Dendritic cell treated with granulocyte-macrophage colony-stimulating factor and Interleukin-4, amounts not matched to agents 40 ng/mL and 50 ng/mL, for 4 days (primary cell): ENCODE measurements around the gene RNF103.

Experiments used
- H3K27ac Mint-ChIP-seq: one replicate; pipeline ENCODE4 v1.8.0; 2022; ENCODE audit warnings: mild to moderate bottlenecking, mixed read lengths
- H3K27me3 Mint-ChIP-seq: one replicate; pipeline ENCODE4 v1.8.0; 2022; ENCODE audit warnings: mild to moderate bottlenecking, mixed read lengths
- H3K36me3 Mint-ChIP-seq: one replicate; pipeline ENCODE4 v1.8.0; 2022; ENCODE audit warnings: low read depth, mixed read lengths
- H3K4me1 Mint-ChIP-seq: one replicate; pipeline ENCODE4 v1.8.0; 2022; ENCODE audit warnings: low read depth, mixed read lengths
- H3K4me3 Mint-ChIP-seq: one replicate; pipeline ENCODE4 v1.8.0; 2022; ENCODE audit warnings: mild to moderate bottlenecking, moderate library complexity, mixed read lengths
- H3K9me3 Mint-ChIP-seq: one replicate; pipeline ENCODE4 v1.8.0; 2022; ENCODE audit warnings: mixed read lengths
- intact Hi-C: fragments of 100-400 bp; cut with micrococcal nuclease; formaldehyde crosslinking; loops from one replicate; pipeline ENCODE4 v1.15.0; 2022

Gene RNF103

DNA sequence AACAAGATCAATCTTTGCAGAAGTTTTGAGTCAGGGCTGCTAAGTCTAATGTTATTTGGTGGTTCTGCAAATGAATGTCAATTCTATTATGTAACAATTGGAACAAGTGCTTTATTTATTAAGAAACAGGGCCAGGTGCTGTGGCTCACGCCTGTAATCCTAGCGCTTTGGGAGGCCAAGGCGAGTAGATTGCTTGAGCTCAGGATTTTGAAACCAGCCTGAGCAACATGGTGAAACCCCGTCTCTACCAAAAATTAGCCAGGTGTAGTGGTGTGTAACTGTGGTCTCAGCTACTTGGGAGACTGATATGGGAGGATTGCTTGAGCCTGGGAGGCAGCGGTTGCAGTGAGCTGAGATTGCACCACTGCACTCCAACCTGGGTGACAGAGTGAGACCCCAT is 13.2 kb upstream of the RNF103 start:
- peaks cover 12% of the 10 kb centered on the region for H3K9me3 Mint-ChIP-seq
- H3K4me1 Mint-ChIP-seq, result peaks cover 4% of the 10 kb centered on the region
- no peaks in the 10 kb centered on the region for H3K36me3 Mint-ChIP-seq
- H3K27me3 Mint-ChIP-seq, result no peaks in the 10 kb centered on the region
- intact Hi-C loops, result no loop called here
- H3K4me3 Mint-ChIP-seq, result no peak overlapping the region
- no peak overlapping the region for H3K27ac Mint-ChIP-seq

DNA sequence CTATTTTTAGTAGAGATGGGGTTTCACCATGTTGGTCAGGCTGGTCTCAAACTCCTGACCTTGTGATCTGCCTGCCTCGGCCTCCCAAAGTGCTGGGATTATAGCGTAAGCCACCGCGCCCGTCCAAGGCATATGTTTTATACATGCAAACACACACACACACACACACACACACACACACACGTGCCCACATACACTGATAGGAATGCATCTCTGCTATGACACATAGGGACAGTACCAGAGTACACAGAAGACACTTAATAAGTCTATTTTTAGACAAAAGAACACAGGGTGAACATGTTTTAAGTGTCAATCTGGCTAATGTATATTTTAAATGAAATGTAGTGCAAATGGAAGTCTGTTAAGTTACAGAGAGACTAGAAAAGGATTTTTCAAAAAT is 10.7 kb upstream of the RNF103 start:
- intact Hi-C loops, result no loop called here
- no peaks in the 10 kb centered on the region for H3K9me3 Mint-ChIP-seq
- H3K27me3 Mint-ChIP-seq, result no peaks in the 10 kb centered on the region
- no peak overlapping the region for H3K27ac Mint-ChIP-seq
- H3K4me1 Mint-ChIP-seq, result no peaks in the 10 kb centered on the region
- no peak overlapping the region for H3K4me3 Mint-ChIP-seq
- no peaks in the 10 kb centered on the region for H3K36me3 Mint-ChIP-seq

DNA sequence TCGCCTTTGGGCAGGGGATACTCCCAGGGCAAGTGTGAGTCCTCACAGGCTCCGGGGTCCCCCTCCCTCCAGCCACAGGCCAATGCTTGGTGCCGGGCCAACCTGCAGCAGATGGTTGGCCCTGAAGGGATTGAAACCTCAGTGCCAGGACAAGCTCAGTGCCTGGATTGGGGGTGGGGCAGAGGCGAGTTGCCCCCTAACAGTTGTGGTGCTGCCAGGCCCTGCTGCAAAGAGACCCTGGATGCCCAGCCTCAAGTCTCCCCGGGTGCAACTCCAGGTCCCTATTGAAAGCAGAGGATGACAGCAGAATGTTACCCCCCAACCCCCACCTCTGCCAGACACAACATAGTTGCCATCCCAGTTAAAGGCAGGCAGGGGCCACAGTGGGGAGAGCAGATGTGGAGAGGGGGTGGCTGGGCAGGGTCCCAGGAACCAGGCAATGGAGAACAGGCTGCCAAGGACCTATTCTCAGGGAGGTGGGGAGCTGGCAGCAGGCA is 9.5 kb upstream of the RNF103 start:
- H3K4me3 Mint-ChIP-seq, result no peak overlapping the region
- intact Hi-C loops, result no loop called here
- no peak overlapping the region for H3K27ac Mint-ChIP-seq
- H3K27me3 Mint-ChIP-seq, result no peaks in the 10 kb centered on the region
- no peaks in the 10 kb centered on the region for H3K9me3 Mint-ChIP-seq
- no peaks in the 10 kb centered on the region for H3K36me3 Mint-ChIP-seq
- no peaks in the 10 kb centered on the region for H3K4me1 Mint-ChIP-seq

DNA sequence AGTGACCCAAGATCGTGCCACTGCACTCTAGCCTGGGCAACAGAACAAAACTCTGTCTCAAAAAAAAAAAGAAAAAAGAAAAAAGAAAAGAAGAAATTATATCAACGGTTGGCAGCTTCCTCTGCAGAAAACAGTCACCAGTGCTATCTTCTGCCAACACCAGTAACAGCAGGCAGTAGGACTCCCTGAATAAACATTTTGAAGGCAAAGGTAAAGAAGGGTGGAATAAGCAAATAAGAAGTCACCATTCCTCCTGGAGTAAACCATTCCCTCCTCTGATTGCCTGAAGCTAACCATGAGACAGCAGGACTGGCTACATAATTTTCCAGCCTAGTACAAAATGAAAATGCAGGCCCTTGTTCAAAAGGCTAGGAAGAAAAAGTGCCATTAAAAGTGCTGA is 9.0 kb upstream of the RNF103 start:
- Mint-ChIP-seq H3K36me3 (no peaks in the 10 kb centered on the region), H3K27ac (no peak overlapping the region), H3K4me1 (no peaks in the 10 kb centered on the region), H3K27me3 (no peaks in the 10 kb centered on the region), H3K4me3 (no peak overlapping the region), H3K9me3 (no peaks in the 10 kb centered on the region)
- intact Hi-C loops, result no loop called here

DNA sequence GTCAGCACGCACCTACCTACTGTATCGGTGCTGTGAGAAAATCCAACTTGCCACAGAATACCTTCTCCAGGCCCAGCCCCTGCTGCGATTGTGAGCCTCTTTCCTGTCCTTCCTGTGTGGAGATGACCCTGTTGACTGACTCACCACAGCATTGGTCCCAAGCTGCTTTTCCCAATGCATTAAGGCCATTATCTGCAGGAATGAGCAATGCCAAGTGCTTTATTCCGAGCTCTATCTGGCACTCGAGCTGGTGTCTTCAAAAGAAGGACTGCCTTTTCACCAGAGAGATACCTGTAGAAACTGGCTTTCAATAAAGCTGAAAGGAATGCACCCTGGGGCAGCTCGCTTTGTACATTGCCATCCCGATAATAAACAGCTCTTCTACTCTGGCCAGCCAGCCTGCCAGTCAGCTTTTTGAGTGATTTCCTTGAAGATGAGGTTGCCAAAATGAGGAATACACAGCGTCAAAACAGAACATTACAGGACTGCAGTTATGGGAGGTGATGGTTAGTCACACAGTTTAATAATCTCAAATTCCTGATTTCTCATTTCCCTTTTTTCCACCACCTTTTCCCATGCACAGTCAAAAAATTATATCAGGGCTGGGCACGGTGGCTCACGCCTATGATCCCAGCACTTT is 8.3 kb upstream of the RNF103 start:
- Mint-ChIP-seq H3K27me3 (no peaks in the 10 kb centered on the region), H3K4me3 (no peak overlapping the region), H3K36me3 (no peaks in the 10 kb centered on the region), H3K4me1 (no peaks in the 10 kb centered on the region), H3K27ac (no peak overlapping the region), H3K9me3 (no peaks in the 10 kb centered on the region)
- intact Hi-C loops, result no loop called here

DNA sequence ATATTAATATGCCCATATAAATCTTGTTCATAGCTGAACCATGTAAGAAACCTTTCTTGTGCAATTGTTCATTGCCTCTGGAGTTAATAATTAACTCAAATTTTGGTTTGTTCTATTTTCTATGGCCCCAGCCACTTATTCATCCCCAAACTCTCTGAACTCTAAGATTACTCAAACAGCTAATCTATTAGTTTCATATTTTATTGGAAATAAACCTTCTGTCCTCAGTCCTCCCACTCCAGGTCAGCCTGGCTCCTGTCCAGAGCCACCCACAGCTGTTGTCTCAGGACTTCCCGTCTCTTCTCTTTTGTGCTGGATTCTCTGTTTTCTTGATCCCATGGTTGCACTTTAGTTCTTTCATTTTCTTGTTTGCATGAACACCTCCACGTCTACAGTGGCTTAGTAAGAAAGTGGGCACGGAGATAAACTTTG is 4.4 kb upstream of the RNF103 start:
- intact Hi-C loops, result loop anchor here (10.0 kb wide), 1 partner anchor 113 kb away; no protein-coding TSS in a partner anchor
- Mint-ChIP-seq H3K4me1 (peaks cover 12% of the 10 kb centered on the region), H3K9me3 (no peaks in the 10 kb centered on the region), H3K36me3 (peaks cover 2% of the 10 kb centered on the region), H3K27ac (no peak overlapping the region), H3K27me3 (peaks cover 2% of the 10 kb centered on the region), H3K4me3 (no peak overlapping the region)

DNA sequence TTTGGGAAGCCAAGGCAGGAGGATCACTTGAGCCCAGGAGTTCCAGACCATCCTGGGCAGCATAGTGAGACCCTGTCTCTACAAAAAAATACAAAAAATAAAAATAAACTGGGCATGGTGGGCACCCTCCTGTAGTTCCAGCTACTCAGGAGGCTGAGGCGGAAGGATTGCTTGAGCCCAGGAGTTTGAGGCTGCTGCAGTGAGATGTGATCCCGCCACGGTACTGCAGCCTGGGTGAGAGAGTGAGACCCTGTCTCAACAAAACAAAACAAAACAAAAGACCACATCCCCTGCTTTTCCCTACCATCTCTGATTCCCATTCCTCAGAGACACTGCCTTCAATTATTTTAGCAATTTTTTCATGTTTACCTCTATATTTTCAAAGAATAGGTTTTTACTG is 3.9 kb upstream of the RNF103 start:
- Mint-ChIP-seq H3K27me3 (peaks cover 2% of the 10 kb centered on the region), H3K4me3 (no peak overlapping the region), H3K36me3 (peaks cover 7% of the 10 kb centered on the region), H3K4me1 (peaks cover 12% of the 10 kb centered on the region), H3K9me3 (no peaks in the 10 kb centered on the region), H3K27ac (no peak overlapping the region)
- intact Hi-C loops, result loop anchor here (10.0 kb wide), 1 partner anchor 113 kb away; no protein-coding TSS in a partner anchor

DNA sequence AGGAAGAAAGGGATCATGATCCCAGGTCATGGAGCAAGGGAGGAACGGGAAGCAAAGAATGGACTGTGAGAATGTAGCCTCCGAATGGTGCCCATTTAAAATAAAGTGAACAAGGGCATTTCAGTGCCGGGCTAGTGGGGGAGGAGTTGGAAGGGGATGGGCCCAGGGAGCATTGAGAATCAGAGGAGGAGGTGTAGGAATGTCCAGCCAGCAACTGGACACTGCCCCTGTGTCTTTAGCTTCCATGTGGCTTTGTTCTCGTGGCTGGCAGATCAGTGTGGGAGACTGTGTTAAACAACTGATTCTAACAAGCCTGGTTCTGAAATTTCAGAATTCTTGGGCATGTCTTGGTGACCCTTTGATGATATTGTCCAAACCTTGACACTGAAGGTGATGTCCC is 1.4 kb upstream of the RNF103 start:
- no peak overlapping the region for H3K4me3 Mint-ChIP-seq
- intact Hi-C loops, result loop anchor here (10.0 kb wide), 1 partner anchor 110 kb away; no protein-coding TSS in a partner anchor
- no peak overlapping the region for H3K27ac Mint-ChIP-seq
- peaks cover 22% of the 10 kb centered on the region for H3K4me1 Mint-ChIP-seq
- H3K9me3 Mint-ChIP-seq, result no peaks in the 10 kb centered on the region
- peaks cover 13% of the 10 kb centered on the region for H3K36me3 Mint-ChIP-seq
- H3K27me3 Mint-ChIP-seq, result peaks cover 2% of the 10 kb centered on the region

DNA sequence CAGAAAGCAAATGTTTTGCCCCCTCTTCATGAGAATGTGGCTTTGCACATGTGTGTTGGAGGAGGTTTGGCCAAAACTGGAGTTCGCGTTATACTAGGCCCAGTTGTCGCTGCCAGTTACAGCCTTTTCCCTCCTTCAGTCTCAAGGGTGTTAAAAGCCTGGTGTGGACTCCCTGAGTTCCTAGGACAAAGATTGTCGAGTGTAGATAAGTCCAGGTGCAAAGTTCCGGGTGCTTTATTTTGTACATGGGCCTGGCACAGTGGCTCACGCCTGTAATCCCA is 542 bp upstream of the RNF103 start:
- Mint-ChIP-seq H3K27me3 (peaks cover 2% of the 10 kb centered on the region), H3K27ac (peak overlapping the region; percentile 97), H3K4me3 (peak overlapping the region; percentile 73), H3K9me3 (no peaks in the 10 kb centered on the region), H3K36me3 (peaks cover 22% of the 10 kb centered on the region), H3K4me1 (peaks cover 22% of the 10 kb centered on the region)
- intact Hi-C loops, result loop anchor here (10.0 kb wide), 1 partner anchor 109 kb away; no protein-coding TSS in a partner anchor

DNA sequence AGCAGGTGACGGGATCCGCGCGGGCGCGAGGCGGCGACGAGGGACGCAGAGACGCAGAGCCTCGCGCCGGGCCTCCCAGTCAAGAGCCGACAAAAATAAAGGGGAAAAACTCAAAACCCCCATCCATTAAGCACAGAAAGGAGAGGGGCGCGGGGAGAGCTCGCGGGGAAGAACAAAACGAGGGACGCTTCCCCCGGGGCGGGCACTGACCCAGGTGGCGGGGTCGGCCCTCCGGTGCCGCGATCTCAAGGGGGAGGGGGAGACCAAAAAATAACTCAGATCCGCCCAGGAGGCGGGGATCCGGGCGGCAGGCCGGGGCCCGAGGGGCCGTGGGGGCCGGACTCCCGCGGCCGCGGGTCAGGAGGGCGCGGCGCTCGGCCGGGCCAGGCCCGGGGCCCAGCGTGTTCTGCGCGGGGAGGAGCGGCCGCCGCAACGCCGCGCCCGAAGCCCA is 597 bp downstream of the RNF103 start:
- Mint-ChIP-seq H3K36me3 (peaks cover 33% of the 10 kb centered on the region), H3K9me3 (no peaks in the 10 kb centered on the region), H3K27ac (peak overlapping the region; percentile 97), H3K27me3 (peaks cover 2% of the 10 kb centered on the region), H3K4me1 (peaks cover 22% of the 10 kb centered on the region), H3K4me3 (peak overlapping the region; percentile 95)
- intact Hi-C loops, result loop anchor here (2.0 to 10.0 kb wide), 3 partner anchors 60 to 182 kb away; partner anchors contain the start of genes CHMP3 and KDM3A

DNA sequence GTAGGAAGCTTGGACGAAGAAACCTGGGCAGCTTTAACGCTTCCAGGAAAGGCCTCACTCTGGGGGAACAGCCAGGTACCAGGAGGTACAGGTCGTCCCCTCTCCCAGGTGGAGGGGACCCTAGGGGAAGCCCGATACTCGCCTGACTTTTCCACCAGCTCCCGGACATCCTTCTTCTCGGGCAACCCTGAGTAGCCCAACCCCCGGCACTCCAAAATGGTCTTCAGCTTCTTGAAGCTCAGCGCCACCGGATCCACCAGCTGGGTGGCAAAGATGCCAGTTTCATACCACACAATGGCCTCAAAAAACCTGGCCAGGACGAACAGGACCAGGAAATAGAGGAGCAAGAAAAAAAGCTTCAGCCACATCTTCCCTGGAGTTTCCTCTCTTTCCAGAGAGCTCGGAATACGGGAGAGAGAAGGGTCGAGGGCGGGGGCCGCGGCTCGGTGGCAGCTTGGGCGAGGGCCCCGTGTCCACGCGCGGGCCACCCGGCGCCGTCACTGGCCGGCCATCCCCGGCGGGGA is 1.1 kb downstream of the RNF103 start:
- H3K27ac Mint-ChIP-seq, result peak overlapping the region; percentile 97
- peaks cover 2% of the 10 kb centered on the region for H3K27me3 Mint-ChIP-seq
- peaks cover 22% of the 10 kb centered on the region for H3K4me1 Mint-ChIP-seq
- H3K4me3 Mint-ChIP-seq, result peak overlapping the region; percentile 95
- H3K9me3 Mint-ChIP-seq, result no peaks in the 10 kb centered on the region
- intact Hi-C loops, result loop anchor here (2.0 to 10.0 kb wide), 3 partner anchors 60 to 182 kb away; partner anchors contain the start of genes CHMP3 and KDM3A
- peaks cover 33% of the 10 kb centered on the region for H3K36me3 Mint-ChIP-seq

DNA sequence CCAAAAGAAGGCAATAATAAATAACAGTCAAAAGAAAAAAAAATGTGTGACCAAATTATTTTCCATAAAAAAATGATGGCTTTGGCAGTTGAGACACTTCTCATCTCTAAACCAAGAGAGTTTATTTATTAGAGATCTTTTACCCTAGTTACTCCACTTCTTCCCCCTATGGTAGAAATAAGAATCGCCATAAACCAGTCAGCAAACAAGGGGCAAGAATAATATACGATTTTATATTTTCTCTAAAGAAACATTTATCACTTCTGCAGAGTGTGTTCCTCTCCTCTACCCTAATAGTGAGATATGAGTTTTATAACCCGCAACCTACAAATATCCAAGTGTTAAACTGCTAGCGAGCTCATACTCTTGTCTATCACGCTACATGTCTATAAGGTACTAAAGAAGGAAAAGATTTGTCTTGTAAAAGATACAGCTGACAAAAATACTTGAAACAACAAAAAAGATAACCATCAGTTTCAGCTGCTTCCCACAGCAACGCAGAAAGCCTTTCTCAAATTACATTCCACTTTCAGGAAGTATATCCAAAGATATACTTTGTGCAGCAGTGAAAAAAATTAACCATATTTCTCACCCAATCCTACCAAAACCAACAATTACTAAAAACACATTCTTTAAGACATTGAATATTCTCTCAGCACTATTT is 2.3 kb downstream of the RNF103 start:
- Mint-ChIP-seq H3K4me3 (peak overlapping the region; percentile 95), H3K27me3 (peaks cover 2% of the 10 kb centered on the region), H3K27ac (peak overlapping the region; percentile 97), H3K4me1 (peaks cover 22% of the 10 kb centered on the region), H3K9me3 (no peaks in the 10 kb centered on the region), H3K36me3 (peaks cover 41% of the 10 kb centered on the region)
- intact Hi-C loops, result loop anchor here (10.0 kb wide), 1 partner anchor 107 kb away; no protein-coding TSS in a partner anchor

DNA sequence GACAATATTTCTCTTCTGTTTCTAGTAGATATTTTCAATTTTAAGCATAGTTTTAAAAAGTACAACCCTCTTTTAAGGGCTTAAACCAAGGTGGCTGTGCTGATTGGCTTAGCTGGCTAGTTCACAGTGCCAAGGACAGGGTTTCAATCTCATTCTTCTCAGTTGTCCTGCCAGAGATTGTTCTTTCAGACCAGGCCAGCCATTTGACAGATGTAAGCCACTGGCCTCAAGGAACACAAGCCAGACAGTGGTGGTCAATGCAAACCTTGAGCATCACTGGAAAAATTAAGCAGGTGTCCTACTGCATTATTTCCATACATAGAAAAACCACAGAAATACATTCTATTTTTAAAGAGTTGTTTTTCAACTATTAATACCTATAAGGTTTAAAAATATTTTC is 5.9 kb downstream of the RNF103 start:
- H3K4me1 Mint-ChIP-seq, result peaks cover 10% of the 10 kb centered on the region
- intact Hi-C loops, result loop anchor here (5.0 kb wide), 1 partner anchor 45 kb away; no protein-coding TSS in a partner anchor
- no peak overlapping the region for H3K4me3 Mint-ChIP-seq
- H3K36me3 Mint-ChIP-seq, result peaks cover 66% of the 10 kb centered on the region
- H3K27me3 Mint-ChIP-seq, result no peaks in the 10 kb centered on the region
- H3K9me3 Mint-ChIP-seq, result no peaks in the 10 kb centered on the region
- no peak overlapping the region for H3K27ac Mint-ChIP-seq

DNA sequence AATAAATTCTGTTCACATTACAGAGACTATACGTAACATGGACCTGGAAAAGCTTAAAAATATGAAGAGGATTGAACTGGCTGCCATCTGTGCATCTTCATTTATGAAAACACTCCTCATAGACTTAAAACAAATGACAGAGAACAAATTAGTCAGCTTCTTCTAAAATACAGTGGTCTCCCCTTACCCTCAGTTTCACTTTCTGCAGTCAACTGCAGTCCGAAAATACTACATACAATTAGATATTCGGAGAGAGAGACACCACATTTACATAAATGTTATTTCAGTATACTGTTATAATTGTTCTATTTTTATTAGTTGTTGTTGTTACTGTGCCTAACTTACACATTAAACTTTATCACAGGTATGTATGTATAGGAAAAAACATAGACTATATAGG is 6.5 kb downstream of the RNF103 start:
- H3K27me3 Mint-ChIP-seq, result no peaks in the 10 kb centered on the region
- peaks cover 61% of the 10 kb centered on the region for H3K36me3 Mint-ChIP-seq
- H3K27ac Mint-ChIP-seq, result no peak overlapping the region
- H3K9me3 Mint-ChIP-seq, result no peaks in the 10 kb centered on the region
- H3K4me1 Mint-ChIP-seq, result peaks cover 10% of the 10 kb centered on the region
- no peak overlapping the region for H3K4me3 Mint-ChIP-seq
- intact Hi-C loops, result loop anchor here (5.0 kb wide), 1 partner anchor 45 kb away; no protein-coding TSS in a partner anchor
